ENCODE measurements around the gene TTC27.

The TTC27 gene

GRCh38 chr2:32824070-32824809, 196.4 kb downstream of the TTC27 start:
- no peak for DNase-seq (ENCODE audit: low read depth)
- no peak overlapping the region for H3K4me3 ChIP-seq (ENCODE audit: low read depth, low read length)
- TF ChIP-seq CTCF (conservative IDR thresholded peaks at IDR 0.05; ENCODE audit: low read depth, low read length): no peak

GRCh38 chr2:32825291-32825712, 197.5 kb downstream of the TTC27 start:
- DNase-seq (ENCODE audit: low read depth): peak; percentile 39
- no peak for TF ChIP-seq CTCF (conservative IDR thresholded peaks at IDR 0.05; ENCODE audit: low read depth, low read length)
- H3K4me3 ChIP-seq (ENCODE audit: low read depth, low read length): no peak overlapping the region

- TF ChIP-seq CTCF (conservative IDR thresholded peaks at IDR 0.05; ENCODE audit: low read depth, low read length): no peak
- no peak for DNase-seq (ENCODE audit: low read depth)
- no peak overlapping the region for H3K4me3 ChIP-seq (ENCODE audit: low read depth, low read length)
Measured at GRCh38 chr2:32830196-32830595, 202.3 kb downstream of the TTC27 start.

GRCh38 chr2:32832821-32833220, 205.0 kb downstream of the TTC27 start:
- DNase-seq (ENCODE audit: low read depth): peak; percentile 86
- no peak for TF ChIP-seq CTCF (conservative IDR thresholded peaks at IDR 0.05; ENCODE audit: low read depth, low read length)
- H3K4me3 ChIP-seq (ENCODE audit: low read depth, low read length): no peak overlapping the region

- no peak for DNase-seq (ENCODE audit: low read depth)
- TF ChIP-seq CTCF (conservative IDR thresholded peaks at IDR 0.05; ENCODE audit: low read depth, low read length): no peak
Measured at GRCh38 chr2:32833709-32834108, 205.9 kb downstream of the TTC27 start.

GRCh38 chr2:32835148-32835547, 207.3 kb downstream of the TTC27 start:
- no peak for DNase-seq (ENCODE audit: low read depth)
- no peak for TF ChIP-seq CTCF (conservative IDR thresholded peaks at IDR 0.05; ENCODE audit: low read depth, low read length)

More at GRCh38 chr2:32833709-32834108, 205.9 kb downstream of the TTC27 start:
- no peak overlapping the region for H3K4me3 ChIP-seq (ENCODE audit: low read depth, low read length)

GRCh38 chr2:32836933-32837332, 209.1 kb downstream of the TTC27 start:
- no peak for TF ChIP-seq CTCF (conservative IDR thresholded peaks at IDR 0.05; ENCODE audit: low read depth, low read length)
- H3K4me3 ChIP-seq (ENCODE audit: low read depth, low read length): no peak overlapping the region
- DNase-seq (ENCODE audit: low read depth): no peak

More at GRCh38 chr2:32835148-32835547, 207.3 kb downstream of the TTC27 start:
- H3K4me3 ChIP-seq (ENCODE audit: low read depth, low read length): no peak overlapping the region
